Ectodermal cell (in vitro differentiated cells): Measurements from ENCODE around the gene MEG3.

Source experiments
- H3K27ac ChIP-seq: 2 replicates; pipeline ENCODE4 v1.7.0; 2013; ENCODE audit warnings: mild to moderate bottlenecking, low read depth, low read length; ENCODE audit not compliant: insufficient read depth, poor library complexity, severe bottlenecking
- H3K27me3 ChIP-seq: 2 replicates; pipeline ENCODE4 v1.7.0; 2013; ENCODE audit warnings: mild to moderate bottlenecking, low read length; ENCODE audit not compliant: insufficient read depth, control insufficient read depth, poor library complexity, severe bottlenecking
- H3K36me3 ChIP-seq: one replicate; pipeline ENCODE4 v1.7.0; 2013; ENCODE audit warnings: low read length; ENCODE audit not compliant: control insufficient read depth, insufficient read depth
- H3K4me1 ChIP-seq: one replicate; pipeline ENCODE4 v1.7.0; 2013; ENCODE audit warnings: low read length; ENCODE audit not compliant: control insufficient read depth, insufficient read depth
- H3K4me3 ChIP-seq: 2 replicates; pipeline ENCODE4 v1.7.0; 2013; ENCODE audit warnings: low read depth, low read length, control low read depth; ENCODE audit not compliant: insufficient read depth
- H3K9me3 ChIP-seq: 2 replicates; pipeline ENCODE4 v1.7.0; 2013; ENCODE audit warnings: mild to moderate bottlenecking, low read length, moderate library complexity; ENCODE audit not compliant: control insufficient read depth
- WGBS, 2 experiments: methylation state at CpG; one replicate each; pipeline ENCODE4 v1.1.7; 2013; ENCODE audit warnings: missing lambda C conversion rate in 2 of 2; 5-methylcytosine and 5-hydroxymethylcytosine counted together

The MEG3 gene

DNA sequence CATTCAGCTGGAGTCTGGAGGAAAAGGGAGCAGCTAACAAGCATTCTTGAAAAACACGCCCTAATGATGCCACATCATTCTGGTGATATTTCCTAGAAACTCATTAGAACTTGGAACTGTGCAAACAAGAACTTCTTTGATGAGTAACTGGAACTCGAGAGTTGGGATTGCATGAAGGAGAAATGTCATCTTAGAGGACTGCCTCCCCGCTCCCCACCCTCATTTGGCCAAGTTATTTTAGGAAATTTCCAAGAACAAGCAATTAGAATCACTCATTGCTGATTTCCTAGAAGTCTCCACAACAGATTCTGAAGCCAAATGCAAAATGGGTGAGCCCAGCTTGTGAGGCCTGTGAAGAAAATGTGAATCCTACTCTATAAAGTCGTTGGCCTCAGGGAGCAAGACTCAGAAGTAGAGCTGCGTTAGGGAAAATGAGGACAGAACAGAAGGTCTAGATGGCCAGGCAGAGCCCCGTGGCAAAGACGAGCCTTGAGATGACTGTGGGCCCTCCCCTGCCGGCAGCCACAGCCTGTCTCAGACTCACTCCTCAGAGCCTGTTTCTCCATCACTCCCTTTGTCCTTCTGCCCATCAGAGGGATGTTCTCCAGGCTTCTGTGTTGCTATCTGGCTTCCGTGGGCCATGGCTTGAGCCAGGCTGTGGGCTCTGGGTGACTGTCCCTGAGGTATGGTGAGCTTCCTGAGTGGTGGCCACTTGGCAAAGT lies 39.2 kb downstream of the MEG3 start:
- Histone ChIP-seq H3K27ac (no peak overlapping the region), H3K27me3 (no peaks in the 10 kb centered on the region), H3K9me3 (no peaks in the 10 kb centered on the region), H3K36me3 (no peaks in the 10 kb centered on the region), H3K4me1 (peaks cover 7% of the 10 kb centered on the region), H3K4me3 (no peak overlapping the region)
- 90 to 93% methylated on average over 9 of the region's 9 CpGs for WGBS, 2 experiments

DNA sequence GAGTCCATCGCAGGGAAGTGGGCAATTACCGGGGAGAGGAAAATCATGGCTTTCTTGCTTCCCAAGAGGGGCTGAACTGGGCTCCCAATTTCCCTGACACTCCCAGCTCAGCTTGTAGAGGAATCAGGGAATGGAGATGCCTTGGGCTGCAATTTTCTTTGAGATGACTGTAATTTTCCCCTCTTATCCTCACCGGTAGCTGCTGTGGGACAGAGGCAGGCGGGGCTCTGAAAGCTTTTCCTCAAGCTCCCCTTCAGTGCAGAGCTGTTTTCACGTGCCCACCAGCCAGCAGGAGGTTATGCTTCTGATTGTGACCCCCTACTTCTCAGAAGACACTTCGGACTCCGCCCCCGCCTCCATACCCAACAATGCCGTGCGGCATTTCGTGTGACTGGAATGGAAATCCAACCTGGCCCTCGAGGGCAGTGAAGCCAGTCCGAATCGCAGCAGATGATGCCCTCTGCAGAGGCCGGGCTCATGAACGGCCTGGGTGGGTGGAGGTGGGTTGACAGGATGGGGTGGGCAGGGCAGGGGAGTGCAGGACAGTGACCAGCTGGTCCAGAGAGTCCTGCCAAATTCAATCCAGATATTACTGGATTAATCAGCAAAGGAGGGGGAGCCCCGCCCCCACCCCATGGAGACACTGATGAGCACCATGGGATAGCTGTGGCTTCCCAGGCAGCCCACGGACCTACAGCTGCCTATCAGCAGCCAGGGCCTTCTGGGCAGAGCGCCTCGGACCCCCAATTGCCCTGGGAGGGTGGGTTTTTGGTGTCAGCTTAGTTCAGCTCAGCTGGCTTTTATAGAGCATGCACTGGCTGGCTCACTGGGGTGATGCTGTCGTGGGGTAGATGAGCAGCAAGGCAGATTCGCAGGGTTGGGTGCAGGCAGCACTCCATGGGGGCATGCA lies 40.0 kb downstream of the MEG3 start:
- H3K27ac ChIP-seq: no peak overlapping the region
- no peaks in the 10 kb centered on the region for H3K27me3 ChIP-seq
- peaks cover 7% of the 10 kb centered on the region for H3K4me1 ChIP-seq
- no peak overlapping the region for H3K4me3 ChIP-seq
- H3K9me3 ChIP-seq: no peaks in the 10 kb centered on the region
- 89 to 90% methylated on average over 22 of the region's 22 CpGs for WGBS, 2 experiments
- no peaks in the 10 kb centered on the region for H3K36me3 ChIP-seq

DNA sequence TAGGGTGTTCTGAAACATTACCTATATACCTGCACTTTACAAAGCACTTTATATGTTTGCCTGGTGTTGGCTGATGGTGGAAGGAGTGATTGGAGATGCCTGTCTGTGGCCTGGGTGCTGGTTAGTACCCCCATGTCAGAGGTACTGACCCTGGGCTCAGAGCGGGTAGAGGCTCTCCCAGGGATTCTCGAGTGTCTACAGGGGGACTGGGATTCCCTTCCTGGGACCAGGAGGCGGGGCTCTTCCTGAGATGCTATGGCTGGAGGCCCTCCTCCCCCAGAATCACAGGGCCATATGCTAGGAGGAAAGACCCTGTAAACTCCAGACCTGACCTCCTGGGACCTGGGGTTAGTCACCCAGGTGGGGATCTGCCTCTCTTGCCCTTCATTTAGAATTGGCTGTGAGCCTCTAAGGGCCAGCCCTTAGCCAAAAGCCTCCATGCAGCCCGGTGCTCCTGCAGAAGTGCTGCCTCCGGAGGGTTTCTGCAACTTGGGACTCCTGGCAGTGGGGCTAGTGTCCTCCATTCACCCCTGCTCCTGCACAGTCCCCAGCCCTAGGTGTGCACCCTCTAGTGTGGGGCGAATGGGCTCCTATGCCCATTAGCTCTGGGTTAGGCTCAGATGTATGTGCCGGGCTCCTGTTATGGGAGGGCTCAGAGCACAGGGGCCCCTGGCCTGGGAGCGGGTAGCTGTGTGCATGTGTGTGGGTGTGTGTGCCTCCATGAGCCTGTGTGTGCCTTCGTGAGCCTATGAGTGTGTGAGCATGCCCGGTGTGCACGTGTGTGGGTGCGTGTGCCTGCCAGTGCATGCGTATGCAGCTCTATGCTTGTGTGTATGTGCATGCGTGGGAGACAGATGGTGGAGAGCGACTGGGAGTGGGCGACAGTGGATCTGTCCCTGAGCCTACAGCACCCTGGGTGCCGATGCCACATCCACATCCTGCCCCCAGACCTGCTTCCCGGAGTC lies 41.0 kb downstream of the MEG3 start:
- WGBS, 2 experiments: 87% methylated on average over 18 of the region's 18 CpGs
- H3K4me1 ChIP-seq: peaks cover 7% of the 10 kb centered on the region
- no peaks in the 10 kb centered on the region for H3K27me3 ChIP-seq
- no peak overlapping the region for H3K4me3 ChIP-seq
- no peaks in the 10 kb centered on the region for H3K9me3 ChIP-seq
- no peak overlapping the region for H3K27ac ChIP-seq
- no peaks in the 10 kb centered on the region for H3K36me3 ChIP-seq

GRCh38 chr14:100867631-100868315 lies 41.9 kb downstream of the MEG3 start:
- 95 to 97% methylated on average over 12 of the region's 13 CpGs for WGBS, 2 experiments
- Histone ChIP-seq H3K9me3 (no peaks in the 10 kb centered on the region), H3K4me1 (peaks cover 7% of the 10 kb centered on the region), H3K27ac (no peak overlapping the region), H3K4me3 (no peak overlapping the region), H3K36me3 (no peaks in the 10 kb centered on the region), H3K27me3 (no peaks in the 10 kb centered on the region)

DNA sequence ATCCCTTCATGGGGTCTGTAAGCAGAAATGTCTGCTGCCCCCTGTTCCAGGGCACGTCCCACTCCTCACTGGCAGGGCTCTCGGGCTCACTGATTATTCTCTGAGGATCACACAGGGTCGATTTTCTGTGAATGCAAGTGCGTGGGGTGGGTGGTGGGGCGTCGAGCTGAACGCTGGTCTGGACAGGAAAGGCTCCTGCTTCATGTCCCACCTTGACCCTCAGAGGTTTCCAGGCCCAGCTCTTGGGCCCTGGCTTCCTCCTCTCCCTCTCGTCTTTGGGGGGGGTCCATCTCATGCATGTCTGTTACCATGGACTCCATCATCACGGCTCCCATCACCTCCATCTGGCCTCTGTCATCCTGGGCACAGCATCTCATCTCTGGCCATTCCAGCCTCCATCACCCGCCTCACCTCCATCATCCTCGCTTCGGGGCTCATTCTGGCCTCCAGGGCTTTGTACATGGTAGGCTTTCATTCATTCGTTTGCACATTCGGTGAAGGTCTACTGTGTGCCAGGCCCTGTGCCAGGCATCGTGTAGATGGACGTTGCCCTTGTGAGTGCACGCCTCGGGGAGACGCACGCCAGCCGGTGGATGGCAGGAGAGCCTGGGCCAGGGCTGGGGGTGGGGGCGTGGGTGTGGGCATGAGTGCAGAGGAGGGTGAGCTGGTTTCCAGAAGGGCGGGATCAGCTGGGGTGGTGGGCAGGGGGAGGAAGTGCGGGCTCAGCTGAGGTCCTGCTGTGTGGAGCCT lies 42.9 kb downstream of the MEG3 start:
- no peak overlapping the region for H3K4me3 ChIP-seq
- no peaks in the 10 kb centered on the region for H3K9me3 ChIP-seq
- H3K4me1 ChIP-seq: peaks cover 7% of the 10 kb centered on the region
- H3K27me3 ChIP-seq: no peaks in the 10 kb centered on the region
- H3K27ac ChIP-seq: no peak overlapping the region
- WGBS, 2 experiments: 94 to 95% methylated on average over 21 of the region's 24 CpGs
- no peaks in the 10 kb centered on the region for H3K36me3 ChIP-seq

GRCh38 chr14:100871234-100872186 lies 45.6 kb downstream of the MEG3 start:
- no peak overlapping the region for H3K4me3 ChIP-seq
- H3K9me3 ChIP-seq: no peaks in the 10 kb centered on the region
- no peaks in the 10 kb centered on the region for H3K27me3 ChIP-seq
- 89 to 90% methylated on average over 16 of the region's 16 CpGs for WGBS, 2 experiments
- no peak overlapping the region for H3K27ac ChIP-seq
- H3K36me3 ChIP-seq: no peaks in the 10 kb centered on the region
- H3K4me1 ChIP-seq: no peaks in the 10 kb centered on the region

DNA sequence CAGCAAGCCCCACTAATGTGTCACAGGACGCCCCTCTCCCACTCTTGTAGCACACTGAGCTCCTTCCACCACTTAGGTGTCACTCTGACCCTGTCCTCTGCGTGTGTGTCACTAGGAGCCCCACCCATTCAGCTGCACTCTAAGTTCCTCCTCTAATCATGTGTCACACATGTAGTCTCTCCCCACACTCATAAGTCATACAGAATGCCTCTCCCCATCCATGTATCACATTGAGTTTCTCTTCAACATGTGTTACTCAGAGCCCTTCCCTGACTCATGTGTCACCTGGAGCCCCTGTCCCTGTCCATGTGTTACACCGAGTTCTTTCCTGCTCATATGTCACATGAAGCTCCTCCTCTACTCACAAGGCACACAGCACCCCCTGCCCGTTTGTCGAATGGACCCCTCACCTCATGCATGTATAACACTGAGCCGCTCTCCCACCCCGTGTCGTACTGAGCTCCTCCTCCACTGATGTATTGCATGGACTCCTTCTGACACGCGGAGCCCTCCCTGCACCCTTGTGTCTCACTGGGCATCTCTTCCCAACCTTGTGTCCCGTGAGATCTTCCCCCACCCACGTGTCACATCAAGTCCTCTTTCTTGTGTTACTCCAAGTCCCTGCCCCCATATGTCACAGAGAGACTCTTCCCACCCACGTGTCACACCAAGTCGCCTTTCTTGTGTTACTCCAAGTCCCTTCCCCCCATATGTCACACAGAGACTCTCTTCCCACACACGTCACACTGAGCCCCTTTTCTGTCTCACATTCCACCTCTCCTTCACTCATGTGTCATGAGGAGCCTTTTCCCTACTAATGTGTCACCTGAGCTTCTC lies 46.6 kb downstream of the MEG3 start:
- no peak overlapping the region for H3K4me3 ChIP-seq
- no peak overlapping the region for H3K27ac ChIP-seq
- WGBS, 2 experiments: 92 to 93% methylated on average over 15 of the region's 15 CpGs
- no peaks in the 10 kb centered on the region for H3K27me3 ChIP-seq
- no peaks in the 10 kb centered on the region for H3K9me3 ChIP-seq
- no peaks in the 10 kb centered on the region for H3K4me1 ChIP-seq
- H3K36me3 ChIP-seq: no peaks in the 10 kb centered on the region

GRCh38 chr14:100873096-100873482 lies 47.2 kb downstream of the MEG3 start:
- Histone ChIP-seq H3K36me3 (no peaks in the 10 kb centered on the region), H3K4me3 (no peak overlapping the region), H3K27me3 (no peaks in the 10 kb centered on the region), H3K4me1 (no peaks in the 10 kb centered on the region), H3K27ac (no peak overlapping the region), H3K9me3 (no peaks in the 10 kb centered on the region)
- WGBS, 2 experiments: 53 to 54% methylated on average over 3 of the region's 3 CpGs
